HEK293 (cell line): ENCODE measurements around the gene ZDHHC11.
"Not testable (repeated sequence)": the region's sequence is repeated elsewhere in the genome, so short reads cannot be mapped to it uniquely, and the experiment has no call there.

Experiments
- ZNF610 ChIP-seq: fragments of 450-650 bp; formaldehyde crosslinking; IDR thresholded peaks from 2 replicates; pipeline ENCODE4 v1.5.1; 2016; ENCODE audit warnings: missing biosample characterization, missing genetic modification characterization, borderline replicate concordance
- TF ChIP-seq, protein P1 (sequence below): fragments of 450-650 bp; formaldehyde crosslinking; IDR thresholded peaks from 2 replicates; pipeline ENCODE4 v1.5.1; 2017; ENCODE audit warnings: missing biosample characterization, mild to moderate bottlenecking, missing genetic modification characterization, moderate library complexity

DNA sequence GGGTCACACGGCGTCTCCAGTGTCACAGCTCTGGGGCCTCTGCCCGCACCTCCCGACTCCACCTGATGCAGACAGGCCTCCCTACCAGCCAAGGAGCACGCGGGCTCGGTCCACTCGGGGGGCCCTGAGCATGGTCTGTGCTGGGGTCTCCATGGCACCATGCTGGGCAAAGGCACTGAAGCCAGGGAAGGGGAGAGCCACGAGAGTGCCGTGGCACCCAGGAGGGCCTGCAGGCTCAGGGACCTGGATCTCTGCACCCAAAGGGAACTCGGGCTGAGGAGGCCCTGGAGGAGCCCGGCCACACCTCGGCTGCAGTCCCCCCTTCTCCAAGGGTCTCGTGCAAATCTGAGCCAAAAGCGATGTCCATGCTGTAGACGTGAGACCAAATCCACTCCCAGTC, 6.4 kb downstream of the ZDHHC11 start:
- TF ChIP-seq ZNF610 (tag by site-specific recombination) = not testable (repeated sequence)
- TF ChIP-seq, protein P1, sequence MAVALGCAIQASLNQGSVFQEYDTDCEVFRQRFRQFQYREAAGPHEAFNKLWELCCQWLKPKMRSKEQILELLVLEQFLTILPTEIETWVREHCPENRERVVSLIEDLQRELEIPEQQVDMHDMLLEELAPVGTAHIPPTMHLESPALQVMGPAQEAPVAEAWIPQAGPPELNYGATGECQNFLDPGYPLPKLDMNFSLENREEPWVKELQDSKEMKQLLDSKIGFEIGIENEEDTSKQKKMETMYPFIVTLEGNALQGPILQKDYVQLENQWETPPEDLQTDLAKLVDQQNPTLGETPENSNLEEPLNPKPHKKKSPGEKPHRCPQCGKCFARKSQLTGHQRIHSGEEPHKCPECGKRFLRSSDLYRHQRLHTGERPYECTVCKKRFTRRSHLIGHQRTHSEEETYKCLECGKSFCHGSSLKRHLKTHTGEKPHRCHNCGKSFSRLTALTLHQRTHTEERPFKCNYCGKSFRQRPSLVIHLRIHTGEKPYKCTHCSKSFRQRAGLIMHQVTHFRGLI (tag by site-specific recombination) = not testable (repeated sequence)
